HEK293 (cell line): ENCODE data around the gene HEBP1.

Experiments used
- CTCF ChIA-PET: fragments of 350-600 bp; formaldehyde crosslinking; extraction: SDS; loops from one replicate; lab custom pipeline; 2021; ENCODE audit warnings: antibody characterized with exemption; lab: Yijun Ruan, JAX
- POLR2A ChIA-PET: fragments of 300-600 bp; formaldehyde crosslinking; extraction: SDS; loops from one replicate; lab custom pipeline; 2020; ENCODE audit warnings: antibody characterized with exemption, inconsistent platforms; lab: Yijun Ruan, JAX
- H3K27ac ChIP-seq: fragments of 200-500 bp; sonication (Bioruptor generic); 2 replicates; pipeline ENCODE4 v1.5.1; 2014; ENCODE audit warnings: low read depth, low read length, control low read depth, inconsistent platforms; ENCODE audit errors: extremely low read depth
- H3K36me3 ChIP-seq, 2 experiments: fragments of 200-500 bp in 1 of 2; sonication (Bioruptor generic) in 1 of 2; 1 replicate in 1 of 2; 2 replicates in 1 of 2; pipeline ENCODE4 v1.5.1; 2014 to 2017; ENCODE audit warnings: inconsistent platforms in 2 of 2, low read length in 2 of 2; ENCODE audit not compliant: control insufficient read depth in 2 of 2, insufficient read depth in 1 of 2
- H3K4me1 ChIP-seq: fragments of 200-500 bp; sonication (Bioruptor generic); 2 replicates; pipeline ENCODE4 v1.5.1; 2014; ENCODE audit warnings: mild to moderate bottlenecking, low read length, inconsistent platforms; ENCODE audit not compliant: control insufficient read depth, insufficient read depth
- H3K4me3 ChIP-seq: 2 replicates; pipeline ENCODE4 v1.5.1; 2011; ENCODE audit warnings: low read depth, mild to moderate bottlenecking, control low read depth, low read length, moderate library complexity
- H3K9me3 ChIP-seq: fragments of 200-500 bp; sonication (Bioruptor generic); 2 replicates; pipeline ENCODE4 v1.5.1; 2014; ENCODE audit warnings: low read depth, low read length, inconsistent platforms; ENCODE audit not compliant: control insufficient read depth, insufficient read depth
- GLIS1 ChIP-seq: fragments of 450-650 bp; formaldehyde crosslinking; IDR thresholded peaks from 2 replicates; pipeline ENCODE4 v1.5.1; 2016; ENCODE audit warnings: missing biosample characterization, missing genetic modification characterization
- GLIS2 ChIP-seq: fragments of 450-650 bp; formaldehyde crosslinking; IDR thresholded peaks from 2 replicates; pipeline ENCODE4 v1.5.1; 2016; ENCODE audit warnings: missing biosample characterization, missing genetic modification characterization
- HOXD13 ChIP-seq: sonication (generic); formaldehyde crosslinking; IDR thresholded peaks from 2 replicates; pipeline ENCODE4 v1.8.0; 2022; ENCODE audit warnings: missing genetic modification reagents, borderline replicate concordance
- KLF9 ChIP-seq: fragments of 450-650 bp; formaldehyde crosslinking; IDR thresholded peaks from 2 replicates; pipeline ENCODE4 v1.5.1; 2016; ENCODE audit warnings: missing biosample characterization, missing genetic modification characterization, low read depth
- MEIS1 ChIP-seq: sonication (generic); formaldehyde crosslinking; IDR thresholded peaks from 2 replicates; pipeline ENCODE4 v1.8.1; 2022; ENCODE audit warnings: missing genetic modification reagents, mild to moderate bottlenecking, borderline replicate concordance
- PRDM1 ChIP-seq: fragments of 450-650 bp; formaldehyde crosslinking; IDR thresholded peaks from 2 replicates; pipeline ENCODE4; 2016; ENCODE audit warnings: missing biosample characterization, missing genetic modification characterization
- REST ChIP-seq: fragments of 450-650 bp; formaldehyde crosslinking; IDR thresholded peaks from 2 replicates; pipeline ENCODE4 v1.5.1; 2016; ENCODE audit warnings: missing biosample characterization, missing genetic modification characterization
- YY1 ChIP-seq: fragments of 450-650 bp; formaldehyde crosslinking; IDR thresholded peaks from 2 replicates; pipeline ENCODE4 v1.5.1; 2018; ENCODE audit warnings: missing biosample characterization, missing genetic modification characterization
- ZBTB11 ChIP-seq: fragments of 450-650 bp; formaldehyde crosslinking; conservative IDR thresholded peaks from 2 replicates; pipeline ENCODE4 v1.5.1; 2016; ENCODE audit warnings: low read depth, missing biosample characterization, missing genetic modification characterization
- ZBTB17 ChIP-seq: fragments of 450-650 bp; formaldehyde crosslinking; IDR thresholded peaks from 2 replicates; pipeline ENCODE4 v1.5.1; 2016; ENCODE audit warnings: missing biosample characterization, missing genetic modification characterization
- ZBTB6 ChIP-seq: fragments of 450-650 bp; formaldehyde crosslinking; IDR thresholded peaks from 2 replicates; pipeline ENCODE4 v1.5.1; 2017; ENCODE audit warnings: missing biosample characterization, missing genetic modification characterization
- ZNF140 ChIP-seq: fragments of 450-650 bp; formaldehyde crosslinking; IDR thresholded peaks from 2 replicates; pipeline ENCODE4 v1.5.1; 2016; ENCODE audit warnings: missing biosample characterization, missing genetic modification characterization
- ZNF223 ChIP-seq: fragments of 450-650 bp; formaldehyde crosslinking; IDR thresholded peaks from 2 replicates; pipeline ENCODE4 v1.5.1; 2016; ENCODE audit warnings: missing biosample characterization, missing genetic modification characterization
- ZNF423 ChIP-seq: fragments of 450-650 bp; formaldehyde crosslinking; IDR thresholded peaks from 2 replicates; pipeline ENCODE4 v1.5.1; 2016; ENCODE audit warnings: missing biosample characterization, missing genetic modification characterization
- ZNF549 ChIP-seq: fragments of 450-650 bp; IDR thresholded peaks from 2 replicates; pipeline ENCODE4 v1.5.1; 2018; ENCODE audit warnings: missing biosample characterization, missing genetic modification characterization, mild to moderate bottlenecking, inconsistent platforms, moderate library complexity
- ZNF621 ChIP-seq: fragments of 450-650 bp; formaldehyde crosslinking; IDR thresholded peaks from 2 replicates; pipeline ENCODE4 v1.5.1; 2017; ENCODE audit warnings: missing biosample characterization, missing genetic modification characterization
- ZNF629 ChIP-seq: fragments of 450-650 bp; formaldehyde crosslinking; IDR thresholded peaks from 2 replicates; pipeline ENCODE4 v1.5.1; 2017; ENCODE audit warnings: missing biosample characterization, missing genetic modification characterization
- ZNF707 ChIP-seq: fragments of 450-650 bp; formaldehyde crosslinking; IDR thresholded peaks from 2 replicates; pipeline ENCODE4 v1.5.1; 2016; ENCODE audit warnings: missing biosample characterization, missing genetic modification characterization
- ZNF768 ChIP-seq: fragments of 450-650 bp; formaldehyde crosslinking; IDR thresholded peaks from 2 replicates; pipeline ENCODE4 v1.5.1; 2018; ENCODE audit warnings: missing biosample characterization, mild to moderate bottlenecking, missing genetic modification characterization
- ZXDB ChIP-seq: fragments of 450-650 bp; formaldehyde crosslinking; IDR thresholded peaks from 2 replicates; pipeline ENCODE4 v1.5.1; 2016; ENCODE audit warnings: missing biosample characterization, missing genetic modification characterization

HEBP1 gene

GRCh38 chr12:13044002-13044905, 44.2 kb upstream of the HEBP1 start, which contains the start of gene FAM234B (continued):
- TF ChIP-seq REST (tag by site-specific recombination), result peak; percentile 84
- peak; percentile 86 for TF ChIP-seq GLIS2 (tag by site-specific recombination)
- TF ChIP-seq ZNF629 (tag by site-specific recombination), result peak; percentile 43; the same call in 1 of the 2 replicates
- no peak for TF ChIP-seq ZNF707 (tag by site-specific recombination)
- TF ChIP-seq PRDM1 (tag by site-specific recombination), result peak; percentile 78
- peak; percentile 71; the same call in 1 of the 2 replicates for TF ChIP-seq ZNF768
- TF ChIP-seq ZNF549, result no peak
- peak; percentile 92 for TF ChIP-seq YY1 (tag by site-specific recombination)
- peak; percentile 78 for TF ChIP-seq ZBTB17 (tag by site-specific recombination)
- peak; percentile 23; the same call in 1 of the 2 replicates for TF ChIP-seq GLIS1 (tag by site-specific recombination)
- TF ChIP-seq ZNF223 (tag by site-specific recombination), result no peak
- TF ChIP-seq ZNF423, result peak; percentile 81; the same call in 1 of the 2 replicates
- 0 out of 2 replicates have a peak, but pooled peaks have one; percentile 4 for TF ChIP-seq KLF9 (tag by site-specific recombination)
- TF ChIP-seq ZNF140 (tag by site-specific recombination), result no peak
- peak; percentile 59; the same call in 1 of the 2 replicates for TF ChIP-seq ZBTB11 (tag by site-specific recombination)
- TF ChIP-seq ZXDB (tag by site-specific recombination), result peak; percentile 84
- TF ChIP-seq MEIS1 (CRISPR knock-in tag), result no peak
- TF ChIP-seq ZNF621, result no peak

- no peak overlapping the region for H3K27ac ChIP-seq
- POLR2A ChIA-PET, result no interaction called here
- H3K4me3 ChIP-seq, result no peak overlapping the region
- peaks cover 22% of the 10 kb centered on the region for H3K4me1 ChIP-seq
- no peaks in the 10 kb centered on the region for H3K36me3 ChIP-seq
- no peaks in the 10 kb centered on the region for H3K9me3 ChIP-seq
- TF ChIP-seq ZBTB6 (peak; percentile 77), HOXD13 (CRISPR knock-in tag) (no peak), PRDM1 (tag by site-specific recombination) (0 out of 2 replicates have a peak, but pooled peaks have one; percentile 28)
- CTCF ChIA-PET, result interaction anchor here (0.7 to 1.7 kb wide), 4 partner anchors 89 to 213 kb away, joined by 3 to 8 read pairs (median 4); no protein-coding TSS in a partner anchor
These were observed 42.7 kb upstream of the HEBP1 start for GRCh38 chr12:13042666-13043230.
